Measurements from ENCODE around the gene ITGB8.

ITGB8 gene

DNA sequence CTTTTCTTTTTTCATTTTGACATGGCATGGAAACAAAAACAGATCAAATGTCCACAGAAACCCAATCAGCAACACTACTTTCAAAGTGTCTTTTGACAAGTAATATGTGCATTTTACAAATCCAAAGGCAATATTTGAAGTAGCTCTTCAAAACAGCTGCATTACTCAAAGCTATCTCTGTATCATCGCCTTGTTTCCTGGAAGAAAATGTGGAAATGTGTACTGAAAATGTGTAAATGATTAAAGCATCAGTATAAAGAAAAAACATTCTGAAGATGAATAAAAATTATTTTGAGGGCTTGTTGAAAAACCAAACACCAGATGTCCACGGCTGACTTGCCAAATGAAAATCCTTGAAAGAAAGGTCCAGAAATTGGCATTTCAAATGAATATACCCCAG is 16.5 kb upstream of the ITGB8 start:
- H3K27ac ChIP-seq (replicated peaks): no peak overlapping the region
- TF ChIP-seq, protein P1, sequence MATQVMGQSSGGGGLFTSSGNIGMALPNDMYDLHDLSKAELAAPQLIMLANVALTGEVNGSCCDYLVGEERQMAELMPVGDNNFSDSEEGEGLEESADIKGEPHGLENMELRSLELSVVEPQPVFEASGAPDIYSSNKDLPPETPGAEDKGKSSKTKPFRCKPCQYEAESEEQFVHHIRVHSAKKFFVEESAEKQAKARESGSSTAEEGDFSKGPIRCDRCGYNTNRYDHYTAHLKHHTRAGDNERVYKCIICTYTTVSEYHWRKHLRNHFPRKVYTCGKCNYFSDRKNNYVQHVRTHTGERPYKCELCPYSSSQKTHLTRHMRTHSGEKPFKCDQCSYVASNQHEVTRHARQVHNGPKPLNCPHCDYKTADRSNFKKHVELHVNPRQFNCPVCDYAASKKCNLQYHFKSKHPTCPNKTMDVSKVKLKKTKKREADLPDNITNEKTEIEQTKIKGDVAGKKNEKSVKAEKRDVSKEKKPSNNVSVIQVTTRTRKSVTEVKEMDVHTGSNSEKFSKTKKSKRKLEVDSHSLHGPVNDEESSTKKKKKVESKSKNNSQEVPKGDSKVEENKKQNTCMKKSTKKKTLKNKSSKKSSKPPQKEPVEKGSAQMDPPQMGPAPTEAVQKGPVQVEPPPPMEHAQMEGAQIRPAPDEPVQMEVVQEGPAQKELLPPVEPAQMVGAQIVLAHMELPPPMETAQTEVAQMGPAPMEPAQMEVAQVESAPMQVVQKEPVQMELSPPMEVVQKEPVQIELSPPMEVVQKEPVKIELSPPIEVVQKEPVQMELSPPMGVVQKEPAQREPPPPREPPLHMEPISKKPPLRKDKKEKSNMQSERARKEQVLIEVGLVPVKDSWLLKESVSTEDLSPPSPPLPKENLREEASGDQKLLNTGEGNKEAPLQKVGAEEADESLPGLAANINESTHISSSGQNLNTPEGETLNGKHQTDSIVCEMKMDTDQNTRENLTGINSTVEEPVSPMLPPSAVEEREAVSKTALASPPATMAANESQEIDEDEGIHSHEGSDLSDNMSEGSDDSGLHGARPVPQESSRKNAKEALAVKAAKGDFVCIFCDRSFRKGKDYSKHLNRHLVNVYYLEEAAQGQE (IDR thresholded peaks at IDR 0.05; ENCODE audit: insufficient replicate concordance, low read depth): no peak
- TF ChIP-seq POLR2AphosphoS5 (IDR thresholded peaks at IDR 0.05; ENCODE audit: low read depth) (no peak), SPI1 (IDR thresholded peaks at IDR 0.05; ENCODE audit: borderline replicate concordance, low read depth) (no peak), GABPA (IDR thresholded peaks at IDR 0.05; ENCODE audit: low read depth) (no peak)
- TF ChIP-seq, protein P2, sequence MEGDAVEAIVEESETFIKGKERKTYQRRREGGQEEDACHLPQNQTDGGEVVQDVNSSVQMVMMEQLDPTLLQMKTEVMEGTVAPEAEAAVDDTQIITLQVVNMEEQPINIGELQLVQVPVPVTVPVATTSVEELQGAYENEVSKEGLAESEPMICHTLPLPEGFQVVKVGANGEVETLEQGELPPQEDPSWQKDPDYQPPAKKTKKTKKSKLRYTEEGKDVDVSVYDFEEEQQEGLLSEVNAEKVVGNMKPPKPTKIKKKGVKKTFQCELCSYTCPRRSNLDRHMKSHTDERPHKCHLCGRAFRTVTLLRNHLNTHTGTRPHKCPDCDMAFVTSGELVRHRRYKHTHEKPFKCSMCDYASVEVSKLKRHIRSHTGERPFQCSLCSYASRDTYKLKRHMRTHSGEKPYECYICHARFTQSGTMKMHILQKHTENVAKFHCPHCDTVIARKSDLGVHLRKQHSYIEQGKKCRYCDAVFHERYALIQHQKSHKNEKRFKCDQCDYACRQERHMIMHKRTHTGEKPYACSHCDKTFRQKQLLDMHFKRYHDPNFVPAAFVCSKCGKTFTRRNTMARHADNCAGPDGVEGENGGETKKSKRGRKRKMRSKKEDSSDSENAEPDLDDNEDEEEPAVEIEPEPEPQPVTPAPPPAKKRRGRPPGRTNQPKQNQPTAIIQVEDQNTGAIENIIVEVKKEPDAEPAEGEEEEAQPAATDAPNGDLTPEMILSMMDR (IDR thresholded peaks at IDR 0.05; ENCODE audit: insufficient read depth, low read length): no peak
- DNase-seq (ENCODE audit: low read depth in 1 of 2, low spot score in 1 of 2): no peak

DNA sequence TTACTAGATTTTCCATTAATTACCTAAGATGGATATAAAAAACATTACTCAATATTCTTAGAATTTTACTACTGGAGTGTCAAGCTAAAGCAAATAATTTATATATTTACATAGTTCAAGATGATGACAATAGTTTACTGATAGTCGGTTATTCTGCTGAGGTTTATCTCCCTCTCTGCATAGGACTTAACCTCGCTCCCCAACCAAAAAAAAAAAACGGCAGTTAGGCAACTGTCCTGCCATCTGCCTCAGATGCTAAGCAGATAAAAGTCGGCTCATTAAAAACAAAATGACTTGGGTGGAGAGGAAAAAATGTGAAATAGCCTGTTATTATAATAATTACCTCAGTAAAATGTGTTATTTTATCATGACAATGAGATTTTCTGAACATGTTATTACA is 14.0 kb upstream of the ITGB8 start:
- Histone ChIP-seq H3K4me3 (replicated peaks; ENCODE audit: insufficient read depth, low read length) (no peak overlapping the region), H3K27me3 (ENCODE audit: insufficient read depth, poor library complexity, severe bottlenecking) (no peaks in the 10 kb centered on the region), H3K27ac (replicated peaks) (no peak overlapping the region)
- TF ChIP-seq SPI1 (IDR thresholded peaks at IDR 0.05; ENCODE audit: borderline replicate concordance, low read depth) (no peak), POLR2AphosphoS5 (IDR thresholded peaks at IDR 0.05; ENCODE audit: low read depth) (no peak), GABPA (IDR thresholded peaks at IDR 0.05; ENCODE audit: low read depth) (no peak)
- TF ChIP-seq, protein P2 (IDR thresholded peaks at IDR 0.05; ENCODE audit: insufficient read depth, low read length): no peak
- TF ChIP-seq, protein P1 (IDR thresholded peaks at IDR 0.05; ENCODE audit: insufficient replicate concordance, low read depth): no peak
- no peak for DNase-seq (ENCODE audit: low read depth in 1 of 2, low spot score in 1 of 2)

More for the DNA sequence above, 16.5 kb upstream of the ITGB8 start:
- Histone ChIP-seq H3K4me3 (replicated peaks; ENCODE audit: insufficient read depth, low read length) (no peak overlapping the region), H3K27me3 (ENCODE audit: insufficient read depth, poor library complexity, severe bottlenecking) (no peaks in the 10 kb centered on the region)

DNA sequence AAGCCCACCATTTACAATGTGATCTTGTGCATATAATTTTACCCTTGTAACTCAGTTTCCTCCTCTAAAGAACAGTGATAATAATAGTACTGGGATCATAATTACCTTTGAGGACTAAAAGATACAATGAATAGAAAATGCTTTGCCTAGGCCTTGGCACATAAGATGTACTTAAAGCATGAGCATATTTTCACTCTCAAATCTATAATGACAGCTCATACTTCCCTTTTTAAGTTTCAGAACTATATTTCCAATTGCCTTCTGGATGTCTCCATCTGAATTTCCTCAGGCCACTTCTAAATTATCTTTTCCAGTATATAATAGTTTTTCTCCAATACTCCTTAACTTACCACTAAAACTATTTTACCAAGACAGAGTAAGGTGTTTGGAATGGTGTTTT is 13.3 kb upstream of the ITGB8 start:
- no peak for DNase-seq (ENCODE audit: low read depth in 1 of 2, low spot score in 1 of 2)
- Histone ChIP-seq H3K4me3 (replicated peaks; ENCODE audit: insufficient read depth, low read length) (no peak overlapping the region), H3K27ac (replicated peaks) (no peak overlapping the region), H3K27me3 (ENCODE audit: insufficient read depth, poor library complexity, severe bottlenecking) (no peaks in the 10 kb centered on the region)
- TF ChIP-seq, protein P2 (IDR thresholded peaks at IDR 0.05; ENCODE audit: insufficient read depth, low read length): no peak

DNA sequence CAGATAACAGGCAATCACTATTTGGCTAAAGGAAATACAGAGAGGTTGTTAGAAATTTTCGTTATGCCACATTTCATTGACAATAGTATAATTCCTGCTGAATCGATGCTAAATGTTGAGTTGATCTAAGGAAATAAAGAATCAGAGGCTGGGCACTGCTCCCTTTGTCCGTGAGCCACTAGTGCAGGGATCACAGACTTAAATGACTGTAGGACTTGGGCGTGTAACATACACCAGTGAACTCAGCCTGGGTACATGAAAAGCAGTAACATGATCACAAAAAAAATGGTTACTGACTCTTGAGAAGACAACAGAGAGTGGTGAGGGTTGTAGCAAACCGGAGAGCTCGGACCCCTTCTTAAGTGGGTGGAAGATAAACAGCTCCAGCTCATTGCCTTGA is 11.8 kb upstream of the ITGB8 start:
- Histone ChIP-seq H3K27me3 (ENCODE audit: insufficient read depth, poor library complexity, severe bottlenecking) (no peaks in the 10 kb centered on the region), H3K4me3 (replicated peaks; ENCODE audit: insufficient read depth, low read length) (no peak overlapping the region), H3K27ac (replicated peaks) (no peak overlapping the region)
- DNase-seq (ENCODE audit: low read depth in 1 of 2, low spot score in 1 of 2): no peak
- TF ChIP-seq, protein P2 (IDR thresholded peaks at IDR 0.05; ENCODE audit: insufficient read depth, low read length): no peak
- no peak for TF ChIP-seq POLR2AphosphoS5 (IDR thresholded peaks at IDR 0.05; ENCODE audit: low read depth)
- TF ChIP-seq SPI1 (IDR thresholded peaks at IDR 0.05; ENCODE audit: borderline replicate concordance, low read depth): no peak
- TF ChIP-seq, protein P1 (IDR thresholded peaks at IDR 0.05; ENCODE audit: insufficient replicate concordance, low read depth): no peak
- no peak for TF ChIP-seq GABPA (IDR thresholded peaks at IDR 0.05; ENCODE audit: low read depth)
